ENCODE results near the gene SMARCD1.

GRCh38 chr12:50082644-50083043, 2.5 kb upstream of the SMARCD1 start:
- TF ChIP-seq CTCF (IDR thresholded peaks at IDR 0.05; ENCODE audit: insufficient read depth, low read length), result no peak
- no peak for TF ChIP-seq POLR2AphosphoS5 (IDR thresholded peaks at IDR 0.05; ENCODE audit: low read depth)
- TF ChIP-seq GABPA (IDR thresholded peaks at IDR 0.05; ENCODE audit: low read depth), result no peak
- TF ChIP-seq REST (IDR thresholded peaks at IDR 0.05; ENCODE audit: insufficient replicate concordance, low read depth), result no peak
- TF ChIP-seq SPI1 (IDR thresholded peaks at IDR 0.05; ENCODE audit: borderline replicate concordance, low read depth), result no peak

All from HL-60 (cell line).